NCI-H1694 treated with DMSO at 0.1 percent for 48 hours (cell line): Measurements from ENCODE around the gene LTA.
"Not testable (repeated sequence)": the region's sequence is repeated elsewhere in the genome, so short reads cannot be mapped to it uniquely, and the experiment has no call there.

Experiments used
- DNase-seq: peaks from one replicate; lab custom pipeline; 2025; lab: John Stamatoyannopoulos, UW

LTA gene

GRCh38 chr6:31586599-31587281 lies 14.7 kb downstream of the LTA start:
- no peak for DNase-seq

- DNase-seq: no peak
These were observed 16.0 kb downstream of the LTA start for GRCh38 chr6:31587791-31588777.

GRCh38 chr6:31588871-31589650 lies 17.0 kb downstream of the LTA start:
- DNase-seq: no peak

- DNase-seq: not testable (repeated sequence)
These were observed 18.6 kb downstream of the LTA start for GRCh38 chr6:31590691-31591090.

- no peak for DNase-seq
These were observed 20.3 kb downstream of the LTA start for GRCh38 chr6:31592396-31592771.

- DNase-seq: peak; percentile 17
These were observed 24.9 kb downstream of the LTA start for GRCh38 chr6:31597006-31597405.

GRCh38 chr6:31607317-31607716 lies 35.2 kb downstream of the LTA start:
- DNase-seq: no peak

GRCh38 chr6:31609519-31610406 lies 37.7 kb downstream of the LTA start:
- DNase-seq: no peak

GRCh38 chr6:31610968-31611367 lies 38.9 kb downstream of the LTA start:
- DNase-seq: no peak

GRCh38 chr6:31614075-31614619 lies 42.1 kb downstream of the LTA start:
- no peak for DNase-seq

- no peak for DNase-seq
These were observed 42.8 kb downstream of the LTA start, which contains the start of gene AIF1 for GRCh38 chr6:31614684-31615578. Gene AIF1 (plus strand): TSS chr6:31615234. CDS start chr6:31615330, 96 bp downstream.

- DNase-seq: no peak
These were observed 43.7 kb downstream of the LTA start for GRCh38 chr6:31615748-31616147.

GRCh38 chr6:31617010-31617409 lies 44.9 kb downstream of the LTA start:
- DNase-seq: no peak

- peak; percentile 96 for DNase-seq
These were observed 47.9 kb downstream of the LTA start for GRCh38 chr6:31619805-31620585.

GRCh38 chr6:31620586-31621319 lies 48.7 kb downstream of the LTA start, which contains the start of gene PRRC2A:
Gene PRRC2A (plus strand): TSS chr6:31620715. CDS start chr6:31622790, 2,075 bp downstream.
- DNase-seq: peak; percentile 61

- DNase-seq: no peak
These were observed 49.3 kb downstream of the LTA start for GRCh38 chr6:31621320-31621939.

GRCh38 chr6:31621991-31622390 lies 49.9 kb downstream of the LTA start:
- DNase-seq: no peak

GRCh38 chr6:31622684-31623091 lies 50.6 kb downstream of the LTA start:
- no peak for DNase-seq
